Stimulated activated naive CD4-positive, alpha-beta T cell treated with Interleukin-2 at 50 U/mL for 16 hours (primary cell): ENCODE measurements around the gene SUZ12.
"Not testable (repeated sequence)": the region's sequence is repeated elsewhere in the genome, so short reads cannot be mapped to it uniquely, and the experiment has no call there.

Experiments
- DNase-seq: peaks from one replicate; lab custom pipeline; 2025; lab: John Stamatoyannopoulos, UW

Gene SUZ12

DNA sequence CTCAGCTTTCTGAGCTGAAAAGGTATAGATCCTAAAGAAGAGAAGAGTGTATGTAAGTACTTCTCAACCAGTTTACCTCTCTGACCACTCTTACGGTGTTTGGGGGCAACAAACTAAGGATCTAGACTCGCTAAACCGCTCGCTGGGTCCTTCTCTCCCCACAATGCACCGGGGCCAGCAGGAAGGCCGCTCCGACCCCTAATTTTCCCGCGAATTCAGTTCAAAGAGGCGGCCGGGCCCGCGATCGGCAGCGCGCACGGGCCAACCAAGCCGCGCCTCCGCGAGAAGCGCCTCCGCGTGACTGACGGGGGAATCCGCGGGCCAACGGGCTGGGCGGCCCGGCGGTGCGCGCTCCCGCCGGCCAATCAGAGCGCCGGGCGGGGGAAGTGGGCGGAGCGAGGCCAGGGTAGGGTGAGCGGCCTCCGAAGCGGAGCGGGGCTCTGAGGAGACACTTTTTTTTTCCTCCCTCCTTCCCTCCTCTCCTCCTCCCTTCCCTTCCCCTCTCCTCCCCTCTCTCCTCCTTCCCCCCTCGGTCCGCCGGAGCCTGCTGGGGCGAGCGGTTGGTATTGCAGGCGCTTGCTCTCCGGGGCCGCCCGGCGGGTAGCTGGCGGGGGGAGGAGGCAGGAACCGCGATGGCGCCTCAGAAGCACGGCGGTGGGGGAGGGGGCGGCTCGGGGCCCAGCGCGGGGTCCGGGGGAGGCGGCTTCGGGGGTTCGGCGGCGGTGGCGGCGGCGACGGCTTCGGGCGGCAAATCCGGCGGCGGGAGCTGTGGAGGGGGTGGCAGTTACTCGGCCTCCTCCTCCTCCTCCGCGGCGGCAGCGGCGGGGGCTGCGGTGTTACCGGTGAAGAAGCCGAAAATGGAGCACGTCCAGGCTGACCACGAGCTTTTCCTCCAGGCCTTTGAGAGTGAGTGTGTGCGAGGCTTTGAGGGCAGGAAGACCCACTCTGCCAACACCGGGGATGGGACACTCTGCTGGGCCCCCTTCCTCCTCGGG is at the start of gene SUZ12:
TSS of gene SUZ12 (plus strand) at position 393 of the 995 bp plus-strand sequence. CDS start at position 633, 240 bp downstream.
- DNase-seq = peak; percentile 82

DNA sequence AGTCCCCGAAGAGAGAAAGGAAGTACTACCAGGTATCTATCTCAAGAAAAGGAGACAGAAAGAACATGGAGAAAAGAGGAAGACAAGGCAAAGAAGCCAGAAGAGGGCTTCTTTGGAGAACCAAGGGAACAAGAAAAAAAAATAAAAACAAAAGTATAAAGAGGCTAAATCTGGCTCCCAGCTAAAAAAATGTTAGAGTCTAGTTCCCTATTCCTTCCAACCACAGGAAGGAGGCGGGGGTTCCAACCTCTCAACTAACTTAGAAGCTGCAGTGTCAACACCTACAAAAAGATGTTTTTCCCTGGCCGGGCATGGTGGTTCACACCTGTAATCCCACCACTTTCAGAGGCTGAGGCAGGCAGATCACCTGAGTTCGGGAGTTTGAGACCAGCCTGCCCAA is 48.7 kb upstream of the SUZ12 start:
- no peak for DNase-seq

DNA sequence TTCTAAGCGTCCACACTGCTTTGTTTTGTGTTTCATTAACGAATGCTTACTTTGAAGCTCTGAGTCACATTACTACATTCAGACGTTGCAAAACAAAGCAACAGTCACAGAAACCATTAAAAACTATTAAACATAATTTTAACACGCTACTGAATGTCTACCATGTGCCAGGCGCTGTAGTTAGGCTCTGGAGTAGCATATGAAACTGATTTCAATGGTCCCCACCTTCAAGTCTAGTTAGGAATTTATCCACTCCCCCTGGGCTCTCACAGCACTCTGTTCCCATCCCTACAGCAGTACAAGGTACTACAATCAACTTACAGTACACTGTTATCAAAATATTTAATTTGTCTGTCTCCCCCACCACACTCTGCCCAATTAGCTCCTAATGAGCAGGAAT is 35.9 kb upstream of the SUZ12 start:
- DNase-seq = no peak

DNA sequence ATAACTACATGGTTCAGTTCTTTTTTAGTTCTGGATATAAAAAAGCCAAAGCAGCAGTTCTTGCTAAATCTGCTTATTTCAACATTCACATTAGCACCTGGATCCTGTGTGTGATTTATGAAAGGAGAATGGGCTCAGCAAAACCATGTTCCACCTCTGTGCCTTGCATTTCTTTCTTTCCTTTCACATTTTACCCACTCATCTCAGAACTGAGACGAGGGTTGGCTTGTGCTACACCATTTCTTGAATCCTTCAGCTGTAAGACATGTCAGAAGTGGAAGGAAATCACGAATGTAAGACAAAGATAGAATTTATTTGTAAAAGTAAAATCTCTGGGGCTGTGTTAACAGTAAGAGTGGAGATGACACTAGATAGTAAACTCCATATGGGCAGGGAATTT is 34.1 kb upstream of the SUZ12 start:
- no peak for DNase-seq

DNA sequence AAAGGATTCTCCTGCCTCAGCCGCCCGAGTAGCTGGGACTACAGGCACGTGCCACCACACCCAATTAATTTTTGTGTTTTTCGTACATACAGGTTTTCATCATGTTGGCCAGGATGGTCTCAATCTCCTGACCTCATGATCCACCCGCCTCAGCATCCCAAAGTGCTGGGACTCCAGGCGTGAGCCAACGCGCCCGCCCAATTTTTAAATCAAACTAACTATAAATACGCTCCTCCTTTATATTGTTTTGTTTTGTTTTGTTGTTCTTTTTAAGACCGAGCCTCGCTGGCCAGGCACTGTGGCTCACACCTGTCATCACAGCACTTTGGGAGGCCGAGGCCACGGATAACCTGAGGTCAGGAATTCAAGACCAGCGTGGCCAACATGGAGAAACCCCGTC is 33.4 kb upstream of the SUZ12 start:
- DNase-seq = no peak

DNA sequence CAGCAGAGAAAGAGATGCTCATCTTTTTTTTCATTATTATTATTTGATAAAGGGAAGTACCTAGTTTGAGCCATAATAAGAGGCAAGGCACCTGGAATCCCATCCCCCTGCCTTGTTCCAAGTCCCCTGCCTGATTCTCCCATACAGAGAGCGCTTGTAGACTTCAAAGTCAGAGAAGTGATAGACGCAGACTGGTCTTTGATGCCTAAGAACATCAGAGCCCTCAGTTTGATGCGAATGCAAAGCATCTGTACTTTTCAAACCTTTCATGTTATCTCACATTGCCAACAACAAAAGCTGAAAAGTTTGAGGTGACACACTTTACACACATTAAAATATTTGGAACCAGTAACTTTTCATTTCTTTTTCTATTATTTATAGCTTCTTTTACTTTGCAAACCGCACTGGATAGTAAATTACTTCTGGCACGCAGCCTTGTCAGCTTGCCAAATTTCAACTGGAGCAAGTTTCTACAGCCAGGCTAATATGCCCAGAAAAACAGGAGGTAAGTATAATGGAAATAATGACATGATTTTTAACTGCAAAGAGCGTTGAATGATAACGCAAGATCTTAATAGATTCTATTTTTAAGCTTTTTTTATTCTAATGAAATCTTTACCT is 29.4 kb upstream of the SUZ12 start:
- no peak for DNase-seq

DNA sequence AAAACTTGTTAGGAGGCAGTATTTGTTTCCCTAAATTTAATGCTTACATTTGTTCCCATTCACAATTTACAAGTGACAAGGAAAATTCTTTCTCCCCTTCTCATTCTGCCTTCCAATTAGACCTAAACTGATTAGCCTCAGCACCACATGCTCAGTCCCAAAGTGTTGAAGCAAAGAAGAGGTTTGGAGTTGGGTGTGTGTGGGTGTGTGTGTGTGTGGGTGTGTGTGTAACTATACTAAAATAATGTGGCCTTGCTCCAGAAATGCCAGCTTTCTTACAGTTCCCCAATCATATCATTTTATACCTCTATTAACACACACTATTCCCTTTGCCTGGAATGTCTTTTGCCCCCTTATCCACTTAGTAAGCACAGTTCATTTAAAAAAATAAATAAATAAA is 28.4 kb upstream of the SUZ12 start:
- no peak for DNase-seq

DNA sequence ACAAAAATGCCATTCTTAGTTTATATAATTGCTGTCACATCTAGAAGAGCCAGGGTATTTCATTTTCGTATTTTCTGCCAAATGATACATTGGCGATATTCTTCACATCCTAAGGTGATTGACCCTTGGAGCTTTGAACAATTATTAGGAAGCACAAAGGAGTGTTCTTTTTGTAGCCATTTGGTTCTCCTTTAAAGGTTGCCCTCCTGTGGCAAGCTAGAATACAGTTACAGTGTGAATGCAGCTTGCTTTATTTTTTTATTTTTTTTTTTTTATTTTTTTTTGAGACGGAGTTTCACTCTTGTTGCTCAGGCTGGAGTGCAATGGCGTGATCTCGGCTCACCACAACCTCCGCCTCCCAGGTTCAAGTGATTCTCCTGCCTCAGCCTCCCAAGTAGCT is 24.1 kb upstream of the SUZ12 start:
- DNase-seq = not testable (repeated sequence)

DNA sequence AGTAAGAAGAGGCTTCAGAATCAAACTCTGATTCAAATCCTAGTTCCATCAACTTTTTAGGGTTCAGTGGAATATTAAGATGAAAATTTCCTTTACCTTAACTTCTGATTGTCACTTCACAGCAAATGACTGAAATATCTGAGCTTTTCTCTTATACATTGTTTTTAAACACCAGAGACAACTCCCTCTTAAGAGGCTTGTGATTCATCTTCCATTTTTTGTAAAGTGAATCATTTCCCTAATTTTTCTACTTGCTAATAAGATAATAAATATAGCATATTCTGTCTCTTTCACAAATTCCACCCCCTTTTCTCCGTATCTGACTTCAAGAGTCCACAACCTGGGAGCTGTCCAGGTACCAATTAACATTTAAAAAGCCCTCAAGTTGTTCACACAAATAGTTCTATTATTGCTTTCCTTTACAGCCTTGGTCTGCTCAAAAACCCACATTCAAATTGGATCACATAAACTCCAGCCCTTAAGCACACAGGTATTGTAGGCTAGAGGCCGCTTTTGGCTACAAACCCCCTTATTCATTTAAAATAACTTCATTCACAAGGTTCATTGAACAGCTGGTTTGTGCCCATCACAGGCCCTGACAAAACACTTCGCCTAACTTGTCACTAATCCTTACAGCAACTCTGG is 21.2 kb upstream of the SUZ12 start:
- no peak for DNase-seq

DNA sequence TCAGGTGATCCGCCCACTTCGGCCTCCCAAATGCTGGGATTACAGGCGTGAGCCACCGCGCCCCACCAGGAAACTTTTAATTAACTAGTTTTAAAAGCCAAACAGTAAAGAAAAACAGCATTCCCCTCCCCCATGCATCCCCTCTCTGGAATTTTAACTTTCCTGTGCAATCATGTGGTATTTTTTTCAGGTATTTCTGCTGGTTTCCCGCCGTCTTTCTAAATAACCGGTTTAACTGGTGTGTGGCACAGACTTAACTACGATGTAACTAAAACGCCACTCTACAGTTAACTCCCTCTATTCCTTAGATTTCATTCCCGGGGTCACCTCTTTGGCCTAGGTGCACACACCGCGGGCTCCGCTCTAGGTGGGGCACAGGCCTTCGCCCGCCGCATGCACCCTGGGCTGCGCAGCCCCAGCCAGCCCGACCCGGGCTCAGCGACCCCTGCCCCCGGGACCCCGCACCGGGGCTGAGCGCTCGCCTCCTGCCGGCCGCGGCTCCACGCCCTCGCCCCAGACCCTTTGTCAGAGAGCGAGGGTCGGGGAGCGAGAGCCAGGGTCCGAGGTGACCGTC is 20.2 kb upstream of the SUZ12 start:
- DNase-seq = no peak

DNA sequence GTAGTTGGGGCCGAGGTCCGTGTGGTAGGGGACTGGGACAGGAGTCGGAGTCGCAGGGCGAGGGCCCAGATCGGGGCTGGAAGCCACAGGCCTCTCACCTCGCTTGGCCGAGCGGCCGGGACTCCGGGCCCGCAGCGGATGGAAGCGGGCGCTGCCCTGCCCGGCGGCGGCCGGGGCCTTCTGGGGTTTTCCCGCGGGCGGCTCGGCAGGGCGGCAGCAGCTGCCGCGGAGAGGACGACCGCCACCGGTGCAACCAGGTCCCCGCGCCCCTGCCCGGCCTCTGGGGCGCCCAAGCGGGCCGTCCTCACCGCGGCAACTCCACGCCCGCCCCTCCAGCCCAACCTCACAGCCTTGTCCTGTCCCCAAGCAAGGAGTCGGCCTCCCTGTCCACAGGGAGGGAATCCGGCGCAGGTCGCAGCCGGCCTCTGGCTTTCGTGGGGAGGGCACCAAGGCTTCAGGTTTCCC is 19.7 kb upstream of the SUZ12 start:
- DNase-seq = no peak

DNA sequence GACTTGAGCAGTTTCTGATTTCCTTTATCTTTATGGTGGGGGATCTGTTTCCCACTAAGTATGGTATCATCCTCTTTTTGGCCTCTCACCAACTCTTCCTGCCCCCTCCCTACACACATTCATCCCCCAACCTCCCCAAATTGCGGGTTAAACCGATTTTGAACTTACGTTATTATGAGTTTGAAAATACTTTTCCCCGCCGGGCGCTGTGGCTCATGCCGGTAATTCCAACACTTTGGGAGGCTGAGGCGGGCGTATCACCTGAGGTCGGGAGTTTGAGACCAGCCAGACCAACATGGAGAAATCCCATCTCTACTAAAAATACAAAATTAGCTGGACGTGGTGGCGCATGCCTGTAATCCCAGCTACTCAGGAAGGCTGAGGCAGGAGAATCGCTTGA is 19.1 kb upstream of the SUZ12 start:
- DNase-seq = not testable (repeated sequence)

DNA sequence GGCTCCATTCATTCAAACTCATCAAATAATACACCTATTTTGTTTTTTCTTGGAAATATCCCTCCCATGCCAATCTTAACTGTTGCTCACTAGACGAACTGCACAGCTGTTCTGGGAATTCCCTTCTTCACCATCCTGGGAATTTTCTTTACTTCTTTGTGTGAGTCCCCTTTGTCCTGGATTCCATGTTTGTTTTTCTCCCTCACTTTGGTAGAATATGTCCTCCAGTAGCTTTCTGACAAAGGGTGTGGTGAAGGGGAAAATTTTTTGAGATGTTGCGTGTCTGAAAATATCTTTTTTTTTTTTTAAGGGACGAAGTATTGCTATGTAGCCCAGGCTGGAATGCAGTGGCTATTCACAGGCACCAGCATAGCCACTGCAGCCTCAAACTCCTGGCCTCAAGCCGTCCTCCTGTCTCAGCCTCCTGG is 18.1 kb upstream of the SUZ12 start:
- no peak for DNase-seq

DNA sequence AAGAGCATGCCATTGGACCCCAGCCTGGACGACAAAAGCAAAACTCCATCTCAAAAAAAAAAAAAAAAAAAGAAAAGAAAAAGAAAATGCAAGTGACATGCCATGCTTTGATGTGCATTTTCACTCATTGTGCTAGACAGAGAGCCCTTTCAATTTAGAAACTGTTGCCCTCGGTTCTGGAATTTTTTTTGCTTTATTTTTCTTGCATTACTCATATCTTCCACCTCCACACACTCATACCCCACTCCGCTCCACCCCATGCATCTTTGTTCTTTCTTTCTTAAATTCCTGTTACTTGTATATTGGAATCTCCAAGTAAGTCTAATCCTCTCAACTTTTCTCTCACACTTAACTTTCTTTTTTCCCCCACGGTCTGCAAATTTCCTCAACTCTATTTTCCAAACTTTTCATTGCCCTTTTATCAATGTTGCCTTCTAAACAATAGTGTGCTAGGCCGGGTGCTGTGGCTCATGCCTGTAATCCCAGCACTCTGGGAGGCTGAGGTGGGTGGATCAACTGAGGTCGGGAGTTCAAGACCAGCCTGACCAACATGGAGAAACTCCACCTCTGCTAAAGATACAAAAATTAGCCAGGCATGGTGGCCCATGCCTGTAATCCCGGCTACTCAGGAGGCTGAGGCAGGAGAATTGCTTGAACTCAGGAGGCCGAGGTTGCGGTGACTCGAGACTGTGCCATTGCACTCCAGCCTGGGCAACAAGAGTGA is 16.8 kb upstream of the SUZ12 start:
- no peak for DNase-seq

DNA sequence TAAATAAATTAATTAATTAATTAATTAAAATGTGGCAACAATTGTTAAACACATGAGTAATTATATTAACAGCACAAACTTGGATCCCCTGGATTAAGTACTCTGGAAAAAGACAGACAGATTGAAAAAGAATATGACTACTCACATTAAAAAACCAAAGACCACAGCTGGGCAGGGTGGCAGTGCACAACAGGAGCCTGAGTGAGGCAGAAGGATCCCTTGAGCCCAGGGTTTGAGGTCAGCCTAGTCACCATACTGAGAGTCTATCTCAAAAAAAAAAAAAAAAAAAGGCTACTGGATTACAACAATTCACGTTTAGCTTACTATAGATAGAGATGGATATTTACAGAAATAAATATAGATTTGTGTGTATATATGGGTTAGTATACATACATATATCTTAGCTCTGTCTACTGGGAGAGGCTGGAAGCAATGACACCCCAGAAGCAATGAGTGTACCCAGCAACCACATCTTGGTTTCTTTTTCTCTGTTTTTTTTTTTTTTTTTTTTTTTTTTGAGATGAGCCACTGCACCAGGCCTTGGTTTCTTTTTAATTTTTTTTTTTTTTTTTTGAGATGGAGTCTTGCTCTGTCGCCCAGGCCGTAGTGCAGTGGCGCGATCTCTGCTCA is 10.6 kb upstream of the SUZ12 start:
- no peak for DNase-seq

DNA sequence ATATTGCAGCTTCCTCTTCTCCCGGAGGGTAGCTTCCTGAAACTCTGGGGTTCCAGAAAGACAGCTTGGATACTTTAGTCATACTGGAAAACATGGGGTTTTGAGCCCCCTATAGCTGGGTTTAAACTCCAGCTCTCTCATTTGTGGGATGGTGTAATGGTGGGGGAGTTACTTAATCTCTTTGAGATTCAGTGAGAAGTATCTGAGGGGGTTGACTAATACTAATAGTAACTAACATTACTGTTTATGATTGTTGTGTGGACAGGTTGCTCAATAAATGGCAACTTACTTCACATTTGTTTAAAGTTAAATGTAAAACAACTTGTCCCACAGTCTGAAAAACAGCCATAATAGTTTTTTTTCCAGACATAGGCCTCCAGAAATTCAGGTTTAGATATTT is 5.1 kb upstream of the SUZ12 start:
- DNase-seq = no peak

DNA sequence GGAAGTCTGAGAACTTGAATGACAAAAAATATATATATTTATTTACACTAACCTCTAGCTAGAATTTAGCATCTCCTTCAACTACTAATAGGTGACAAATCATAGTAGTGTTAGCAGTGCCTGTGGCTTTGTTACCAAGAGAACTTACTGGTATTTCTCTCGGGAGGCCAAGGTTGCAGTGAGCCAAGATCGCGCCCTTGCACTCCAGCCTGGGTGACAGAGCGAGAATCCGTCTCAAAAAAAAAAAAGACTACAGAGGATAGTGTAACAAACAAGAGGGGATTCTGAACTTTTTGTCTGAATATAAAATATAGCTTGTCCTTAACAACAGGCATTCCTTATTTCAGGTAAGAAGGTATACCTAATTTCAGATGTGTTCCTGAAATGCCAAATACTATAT is 1.3 kb upstream of the SUZ12 start:
- DNase-seq = no peak

DNA sequence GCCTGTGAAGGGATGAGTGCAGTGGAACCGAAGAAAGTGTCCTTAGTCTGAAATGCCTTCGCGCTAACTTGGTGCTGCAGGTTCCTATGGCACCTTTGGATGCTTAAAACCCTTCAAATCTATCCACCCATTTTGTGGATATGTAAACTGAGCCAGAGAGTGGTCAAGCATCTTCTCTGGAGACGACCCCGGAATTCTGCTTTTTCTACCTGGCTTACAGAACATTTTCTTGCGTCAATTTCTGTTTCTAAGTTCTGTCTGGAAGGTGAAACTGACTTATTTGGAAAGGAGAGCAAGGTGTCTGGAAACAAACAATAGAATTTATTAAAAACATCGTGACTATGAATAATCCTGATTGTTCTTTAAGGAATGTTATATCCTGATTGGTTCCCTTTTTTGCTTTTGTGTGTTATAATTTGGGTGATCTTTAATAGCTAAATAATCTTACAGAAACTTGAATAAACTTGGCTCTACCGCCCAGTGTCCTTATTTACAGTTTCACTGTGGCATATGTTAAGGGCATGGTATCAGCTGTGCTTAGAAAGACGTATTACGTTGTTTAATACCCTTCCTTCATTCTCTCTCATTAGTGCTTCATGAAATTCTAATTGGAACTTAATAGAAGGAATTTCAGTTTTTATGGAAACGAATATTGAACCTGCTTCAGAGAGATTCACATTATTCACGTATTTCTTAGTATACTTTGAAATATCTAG is 1.3 kb downstream of the SUZ12 start:
- not testable (repeated sequence) for DNase-seq

DNA sequence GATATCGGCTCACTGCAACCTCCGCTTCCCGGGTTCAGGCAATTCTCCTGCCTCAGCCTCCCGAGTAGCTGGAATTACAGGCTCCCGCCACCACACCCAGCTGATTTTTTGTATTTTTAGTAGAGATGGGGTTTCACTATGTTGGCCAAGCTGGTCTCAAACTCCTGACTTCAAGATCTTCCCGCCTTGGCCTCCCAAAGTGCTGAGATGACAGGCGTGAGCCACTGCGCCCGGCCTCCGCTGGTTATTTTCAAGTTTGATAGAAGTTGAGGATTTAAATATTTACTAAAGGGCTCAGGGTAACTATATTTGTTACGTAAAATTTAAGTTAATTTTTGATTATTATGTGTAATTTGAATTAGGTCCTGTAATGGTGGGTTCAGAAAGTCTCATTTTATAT is 5.1 kb downstream of the SUZ12 start:
- DNase-seq = not testable (repeated sequence)

DNA sequence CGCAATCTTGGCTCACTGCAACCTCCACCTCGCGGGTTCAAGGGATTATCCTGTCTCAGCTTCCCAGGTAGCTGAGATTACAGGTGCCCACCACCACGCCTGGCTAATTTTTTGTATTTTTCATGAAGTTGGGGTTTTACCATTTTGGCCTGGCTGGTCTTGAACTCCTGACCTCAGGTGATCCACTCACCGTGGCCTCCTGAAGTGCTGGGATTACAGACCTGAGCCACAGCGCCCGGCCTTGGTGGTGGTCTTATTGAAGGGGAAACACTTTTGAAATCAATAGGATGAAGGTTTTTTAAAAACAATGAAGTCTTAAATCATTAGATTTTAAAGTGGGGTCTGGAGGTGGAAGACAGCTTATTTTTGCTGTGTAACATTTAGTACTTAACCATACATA is 5.6 kb downstream of the SUZ12 start:
- not testable (repeated sequence) for DNase-seq
